ENCODE measurements around the gene DUOX2.

GRCh38 chr15:45089712-45090373 lies 24.1 kb downstream of the DUOX2 start:
- TF ChIP-seq ZNF274 (IDR thresholded peaks at IDR 0.05; ENCODE audit: low read depth, low read length) (no peak), YY1 (IDR thresholded peaks at IDR 0.05; ENCODE audit: insufficient read depth, insufficient read length) (no peak), SUZ12 (IDR thresholded peaks at IDR 0.05; ENCODE audit: extremely low read depth, insufficient read depth, insufficient read length) (no peak)
